ENCODE measurements around the gene OR6T1. TPM values are rescaled to one million over a fixed set of nuclear protein-coding genes. Genes with fewer than 3 reads are reported as not detected.

OR6T1 gene
- total RNA-seq, 1 experiment from 2014 or later: not detected

DNA sequence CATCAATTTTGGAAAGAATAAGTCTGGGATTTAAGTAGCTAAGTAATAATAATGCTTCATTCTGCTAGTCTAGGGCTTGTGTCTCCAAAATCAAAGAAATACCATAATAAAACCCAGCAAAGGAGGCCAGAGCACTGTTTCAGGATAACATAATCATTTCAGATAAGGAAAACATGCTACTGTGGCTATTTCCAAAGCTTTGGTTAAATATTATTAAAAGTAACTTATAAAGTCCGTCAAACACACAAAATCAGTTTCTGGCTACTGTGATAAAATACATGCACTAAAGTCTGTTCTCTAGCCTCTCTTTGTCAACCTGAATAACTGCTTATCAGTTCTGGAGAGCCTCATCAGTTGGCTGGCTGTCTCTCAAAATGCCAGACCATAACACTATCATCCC is 1.5 kb upstream of the OR6T1 start:
- H3K27me3 Mint-ChIP-seq (ENCODE audit: insufficient read depth, unreplicated experiment): no peaks in the 10 kb centered on the region
- H3K4me3 Mint-ChIP-seq (ENCODE audit: unreplicated experiment): no peak overlapping the region
- DNase-seq: no peak
- intact Hi-C loops (cut with micrococcal nuclease; ENCODE audit: unreplicated experiment): no loop called here
- Histone ChIP-seq H3K9me3 (0 out of 2 replicates have a peak, but pooled peaks cover 5% of the 10 kb centered on the region), H3K4me1 (peaks cover 45% of the 10 kb centered on the region), H3K4me3 (ENCODE audit: low read depth, low read length) (no peak overlapping the region), H3K36me3 (ENCODE audit: control insufficient read depth, insufficient read depth, low read length) (no peaks in the 10 kb centered on the region), H3K27me3 (replicated peaks; ENCODE audit: control insufficient read depth, insufficient read depth, low read length) (no peaks in the 10 kb centered on the region)
- TF ChIP-seq, protein P1, sequence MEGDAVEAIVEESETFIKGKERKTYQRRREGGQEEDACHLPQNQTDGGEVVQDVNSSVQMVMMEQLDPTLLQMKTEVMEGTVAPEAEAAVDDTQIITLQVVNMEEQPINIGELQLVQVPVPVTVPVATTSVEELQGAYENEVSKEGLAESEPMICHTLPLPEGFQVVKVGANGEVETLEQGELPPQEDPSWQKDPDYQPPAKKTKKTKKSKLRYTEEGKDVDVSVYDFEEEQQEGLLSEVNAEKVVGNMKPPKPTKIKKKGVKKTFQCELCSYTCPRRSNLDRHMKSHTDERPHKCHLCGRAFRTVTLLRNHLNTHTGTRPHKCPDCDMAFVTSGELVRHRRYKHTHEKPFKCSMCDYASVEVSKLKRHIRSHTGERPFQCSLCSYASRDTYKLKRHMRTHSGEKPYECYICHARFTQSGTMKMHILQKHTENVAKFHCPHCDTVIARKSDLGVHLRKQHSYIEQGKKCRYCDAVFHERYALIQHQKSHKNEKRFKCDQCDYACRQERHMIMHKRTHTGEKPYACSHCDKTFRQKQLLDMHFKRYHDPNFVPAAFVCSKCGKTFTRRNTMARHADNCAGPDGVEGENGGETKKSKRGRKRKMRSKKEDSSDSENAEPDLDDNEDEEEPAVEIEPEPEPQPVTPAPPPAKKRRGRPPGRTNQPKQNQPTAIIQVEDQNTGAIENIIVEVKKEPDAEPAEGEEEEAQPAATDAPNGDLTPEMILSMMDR (IDR thresholded peaks at IDR 0.05; ENCODE audit: insufficient read depth in 1 of 2, low read depth in 1 of 2, low read length in 1 of 2, severe bottlenecking in 1 of 2, unreplicated experiment in 1 of 2): no peak
- H3K9me3 Mint-ChIP-seq (ENCODE audit: unreplicated experiment): peaks cover 22% of the 10 kb centered on the region
- CTCF ChIA-PET: no interaction called here
- peaks cover 22% of the 10 kb centered on the region for H3K4me1 Mint-ChIP-seq (ENCODE audit: low read depth, unreplicated experiment)
- BruUV-seq (replicated peaks): no TSS peak
- H3K36me3 Mint-ChIP-seq (ENCODE audit: insufficient read depth, unreplicated experiment): no peaks in the 10 kb centered on the region
- POLR2A ChIA-PET: no interaction called here
- no peak overlapping the region for H3K27ac Mint-ChIP-seq (ENCODE audit: unreplicated experiment)

DNA sequence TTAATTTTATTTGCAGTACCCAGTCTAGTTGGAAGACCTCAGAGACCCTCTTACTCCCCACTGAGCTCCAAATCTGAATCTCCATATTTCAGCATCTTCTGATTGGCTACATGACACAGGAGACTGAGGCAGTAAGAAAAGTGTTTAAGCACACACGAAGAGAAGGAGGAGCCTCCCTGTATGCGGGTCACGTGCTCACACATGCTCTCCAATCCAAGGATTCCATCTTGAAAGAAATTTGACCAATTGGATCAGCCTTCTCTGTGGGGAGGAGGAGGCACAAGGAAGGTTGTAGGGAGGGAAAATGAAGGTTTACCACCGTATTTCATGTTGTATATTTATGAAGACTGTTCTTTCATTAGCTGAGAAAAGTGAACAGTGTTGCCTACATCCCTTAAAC is 1.2 kb downstream of the OR6T1 start:
- POLR2A ChIA-PET: no interaction called here
- TF ChIP-seq, protein P1 (IDR thresholded peaks at IDR 0.05; ENCODE audit: insufficient read depth in 1 of 2, low read depth in 1 of 2, low read length in 1 of 2, severe bottlenecking in 1 of 2, unreplicated experiment in 1 of 2): no peak
- intact Hi-C loops (cut with micrococcal nuclease; ENCODE audit: unreplicated experiment): no loop called here
- no peak for DNase-seq
- Mint-ChIP-seq H3K4me3 (ENCODE audit: unreplicated experiment) (no peak overlapping the region), H3K9me3 (ENCODE audit: unreplicated experiment) (peaks cover 31% of the 10 kb centered on the region), H3K36me3 (ENCODE audit: insufficient read depth, unreplicated experiment) (no peaks in the 10 kb centered on the region), H3K4me1 (ENCODE audit: low read depth, unreplicated experiment) (peaks cover 12% of the 10 kb centered on the region), H3K27me3 (ENCODE audit: insufficient read depth, unreplicated experiment) (peaks cover 1% of the 10 kb centered on the region), H3K27ac (ENCODE audit: unreplicated experiment) (no peak overlapping the region)
- no TSS peak for BruUV-seq (replicated peaks)
- H3K9me3 ChIP-seq: 0 out of 2 replicates have a peak, but pooled peaks cover 5% of the 10 kb centered on the region
- no peaks in the 10 kb centered on the region for H3K27me3 ChIP-seq (replicated peaks; ENCODE audit: control insufficient read depth, insufficient read depth, low read length)
- H3K36me3 ChIP-seq (ENCODE audit: control insufficient read depth, insufficient read depth, low read length): no peaks in the 10 kb centered on the region
- H3K4me1 ChIP-seq: peaks cover 30% of the 10 kb centered on the region
- H3K4me3 ChIP-seq (ENCODE audit: low read depth, low read length): no peak overlapping the region
- CTCF ChIA-PET: no interaction called here

DNA sequence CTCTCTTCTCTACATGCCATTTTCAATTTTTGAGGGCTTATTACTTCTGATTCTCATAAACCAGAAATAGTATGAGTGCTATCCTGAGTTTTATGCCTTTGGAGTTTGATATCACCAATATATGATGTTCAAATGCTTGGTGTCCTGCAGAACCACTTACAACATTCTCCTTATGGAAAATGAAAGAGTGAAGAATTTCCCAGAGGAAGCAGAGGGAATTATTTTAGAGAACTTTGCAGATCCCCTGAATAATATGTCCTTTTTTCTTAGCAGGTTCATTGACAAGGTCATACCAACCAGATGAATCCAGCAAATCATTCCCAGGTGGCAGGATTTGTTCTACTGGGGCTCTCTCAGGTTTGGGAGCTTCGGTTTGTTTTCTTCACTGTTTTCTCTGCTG is 4.3 kb downstream of the OR6T1 start, which contains the start of gene OR4D5:
Gene OR4D5, plus strand, starts transcription at position 301 of the 400 bp plus-strand sequence. Its CDS starts 0 bp downstream, at position 301.
- TF ChIP-seq, protein P1 (IDR thresholded peaks at IDR 0.05; ENCODE audit: insufficient read depth in 1 of 2, low read depth in 1 of 2, low read length in 1 of 2, severe bottlenecking in 1 of 2, unreplicated experiment in 1 of 2): no peak
- Histone ChIP-seq H3K9me3 (0 out of 2 replicates have a peak, but pooled peaks cover 5% of the 10 kb centered on the region), H3K36me3 (ENCODE audit: control insufficient read depth, insufficient read depth, low read length) (no peaks in the 10 kb centered on the region), H3K4me1 (peaks cover 11% of the 10 kb centered on the region), H3K4me3 (ENCODE audit: low read depth, low read length) (no peak within 1 kb of the TSS), H3K27me3 (replicated peaks; ENCODE audit: control insufficient read depth, insufficient read depth, low read length) (no peaks in the 10 kb centered on the region)
- CTCF ChIA-PET: no interaction called here
- no TSS peak for BruUV-seq (replicated peaks)
- POLR2A ChIA-PET: no interaction called here
- Mint-ChIP-seq H3K9me3 (ENCODE audit: unreplicated experiment) (peaks cover 31% of the 10 kb centered on the region), H3K36me3 (ENCODE audit: insufficient read depth, unreplicated experiment) (no peaks in the 10 kb centered on the region), H3K27me3 (ENCODE audit: insufficient read depth, unreplicated experiment) (peaks cover 5% of the 10 kb centered on the region), H3K4me1 (ENCODE audit: low read depth, unreplicated experiment) (peaks cover 7% of the 10 kb centered on the region), H3K27ac (ENCODE audit: unreplicated experiment) (no peak within 1 kb of the TSS), H3K4me3 (ENCODE audit: unreplicated experiment) (no peak within 1 kb of the TSS)
- intact Hi-C loops (cut with micrococcal nuclease; ENCODE audit: unreplicated experiment): no loop called here
- no peak for DNase-seq

Data from Caco-2 (cell line).